ENCODE results near the gene DIRAS2. TPM values are rescaled to one million over a fixed set of nuclear protein-coding genes. Genes with fewer than 3 reads are reported as not detected.

DIRAS2 gene
- total and polyA plus RNA-seq, 2 donors (not counting 3 experiments of a cell fraction or from before 2014, with no cell fraction given) = not detected

- DNase-seq (ENCODE audit: low read depth, low spot score) (peak; percentile 7), FAIRE-seq (no peak)
- no peak overlapping the region for H3K4me2 ChIP-seq (ENCODE audit: insufficient read depth, low read length)
- H3K79me2 ChIP-seq (ENCODE audit: control insufficient read depth, insufficient read depth, low read length) = no peaks in the 10 kb centered on the region
- no TSS peak for BruUV-seq (replicated peaks)
- H3K27me3 ChIP-seq (ENCODE audit: control insufficient read depth in 2 of 2, insufficient read depth in 2 of 2, low read length in 2 of 2) = no peaks in the 10 kb centered on the region
- no peak overlapping the region for H3K4me3 ChIP-seq (replicated peaks in 1 of 3; ENCODE audit: insufficient read depth in 1 of 3, low read depth in 1 of 3, low read length in 3 of 3)
- no peaks in the 10 kb centered on the region for H4K20me1 ChIP-seq (replicated peaks; ENCODE audit: control insufficient read depth, extremely low read depth, insufficient read depth, low read length)
- TF ChIP-seq JUN (IDR thresholded peaks at IDR 0.05; ENCODE audit: borderline replicate concordance, insufficient read depth, insufficient read length, low read depth) (peak; percentile 72), GATA2 (IDR thresholded peaks at IDR 0.05; ENCODE audit: insufficient read depth, insufficient read length, low read depth, low read length) (peak; percentile 72), FOS (IDR thresholded peaks at IDR 0.05; ENCODE audit: borderline replicate concordance, insufficient read depth, low read length) (peak; percentile 54), CTCF (IDR thresholded peaks at IDR 0.05; ENCODE audit: extremely low read depth in 1 of 2, insufficient read depth in 1 of 2, low read depth in 1 of 2, low read length in 2 of 2) (no peak), MYC (IDR thresholded peaks at IDR 0.05; ENCODE audit: low read depth, low read length) (no peak), MAX (IDR thresholded peaks at IDR 0.05; ENCODE audit: insufficient read depth, insufficient read length) (no peak), EZH2 (IDR thresholded peaks at IDR 0.05; ENCODE audit: borderline replicate concordance, low read depth, low read length, severe bottlenecking) (no peak), POLR2AphosphoS5 (IDR thresholded peaks at IDR 0.05; ENCODE audit: insufficient read depth, low read depth, low read length) (no peak), POLR2A (IDR thresholded peaks at IDR 0.05; ENCODE audit: low read depth, low read length) (no peak)
- dilution Hi-C loops (cut with MboI; ENCODE audit: extremely low pct_ligation_motif_present, low sequenced_read_pairs) (no loop called here), intact Hi-C loops (cut with micrococcal nuclease) (no loop called here)
- H2AFZ ChIP-seq (ENCODE audit: low read depth, low read length) = no peak overlapping the region
- H3K9me1 ChIP-seq (replicated peaks; ENCODE audit: control insufficient read depth, extremely low read depth, insufficient read depth, low read length) = no peaks in the 10 kb centered on the region
- no peak overlapping the region for H3K27ac ChIP-seq (ENCODE audit: insufficient read depth, low read depth, low read length)
- ChIA-PET POLR2A (no interaction called here), CTCF (no interaction called here)
- no peak overlapping the region for H3K9ac ChIP-seq (replicated peaks; ENCODE audit: extremely low read depth, insufficient read depth, low read length)
- no peaks in the 10 kb centered on the region for H3K9me3 ChIP-seq (replicated peaks; ENCODE audit: control insufficient read depth, insufficient read depth, low read length)
- H3K36me3 ChIP-seq (ENCODE audit: control insufficient read depth in 2 of 2, extremely low read depth in 1 of 2, insufficient read depth in 2 of 2, low read length in 2 of 2) = no peaks in the 10 kb centered on the region
- H3K4me1 ChIP-seq (ENCODE audit: control insufficient read depth, extremely low read depth, insufficient read depth, low read length) = no peaks in the 10 kb centered on the region
Measured at GRCh38 chr9:90659650-90660364, 17.2 kb upstream of the DIRAS2 start.
